Fibroblast of the aortic adventitia (primary cell): ENCODE data around the gene PTGR3. TPM values are rescaled to one million over a fixed set of nuclear protein-coding genes. Genes with fewer than 3 reads are reported as not detected.

Source experiments
- DNase-seq: peaks from one replicate; pipeline ENCODE4 v3.0.0-alpha.2; 2010; ENCODE audit warnings: low read depth
- H3K4me3 ChIP-seq: 2 replicates; pipeline ENCODE4 v1.5.1; 2011; ENCODE audit warnings: low read depth, mild to moderate bottlenecking, control low read depth, low read length, moderate library complexity
- total RNA-seq: library from RNA; depleted of rRNA; stranded (reverse); fragments of >200 nt; gene quantifications from 2 replicates; pipeline ENCODE4 v1.2.3, GENCODE V29; 2012; ENCODE audit warnings: low replicate concordance
- TF ChIP-seq, protein P1 (sequence below): IDR thresholded peaks from 2 replicates; pipeline ENCODE4 v1.5.1; 2011; ENCODE audit warnings: mild to moderate bottlenecking, low read length, control low read depth, inconsistent platforms; ENCODE audit not compliant: insufficient read depth

The PTGR3 gene
- total RNA-seq, 1 donor: 14.2 TPM

DNA sequence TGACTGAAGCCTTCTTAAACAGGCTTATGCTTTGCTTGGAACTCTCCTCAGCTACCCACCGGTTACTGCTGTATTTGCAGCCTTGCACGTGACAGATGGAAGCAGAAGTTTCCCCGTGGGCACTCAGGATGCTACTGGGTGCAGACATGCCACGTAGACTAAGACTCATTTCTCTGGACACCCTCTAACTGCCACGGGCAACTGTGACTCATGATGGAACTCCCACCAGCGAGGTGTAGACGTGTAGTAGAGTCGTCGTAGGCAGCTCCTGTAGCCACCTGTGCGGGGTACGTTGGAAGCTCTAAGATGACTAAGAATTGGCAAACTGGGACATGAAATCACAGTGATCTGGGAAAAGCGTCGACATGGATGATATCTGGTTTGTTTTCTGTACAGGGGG is 29.2 kb upstream of the PTGR3 start:
- no peak for DNase-seq
- TF ChIP-seq, protein P1, sequence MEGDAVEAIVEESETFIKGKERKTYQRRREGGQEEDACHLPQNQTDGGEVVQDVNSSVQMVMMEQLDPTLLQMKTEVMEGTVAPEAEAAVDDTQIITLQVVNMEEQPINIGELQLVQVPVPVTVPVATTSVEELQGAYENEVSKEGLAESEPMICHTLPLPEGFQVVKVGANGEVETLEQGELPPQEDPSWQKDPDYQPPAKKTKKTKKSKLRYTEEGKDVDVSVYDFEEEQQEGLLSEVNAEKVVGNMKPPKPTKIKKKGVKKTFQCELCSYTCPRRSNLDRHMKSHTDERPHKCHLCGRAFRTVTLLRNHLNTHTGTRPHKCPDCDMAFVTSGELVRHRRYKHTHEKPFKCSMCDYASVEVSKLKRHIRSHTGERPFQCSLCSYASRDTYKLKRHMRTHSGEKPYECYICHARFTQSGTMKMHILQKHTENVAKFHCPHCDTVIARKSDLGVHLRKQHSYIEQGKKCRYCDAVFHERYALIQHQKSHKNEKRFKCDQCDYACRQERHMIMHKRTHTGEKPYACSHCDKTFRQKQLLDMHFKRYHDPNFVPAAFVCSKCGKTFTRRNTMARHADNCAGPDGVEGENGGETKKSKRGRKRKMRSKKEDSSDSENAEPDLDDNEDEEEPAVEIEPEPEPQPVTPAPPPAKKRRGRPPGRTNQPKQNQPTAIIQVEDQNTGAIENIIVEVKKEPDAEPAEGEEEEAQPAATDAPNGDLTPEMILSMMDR: no peak
- no peak overlapping the region for H3K4me3 ChIP-seq

GRCh38 chr18:75235896-75236295 is 27.0 kb upstream of the PTGR3 start:
- TF ChIP-seq, protein P1: no peak
- no peak overlapping the region for H3K4me3 ChIP-seq
- DNase-seq: no peak

- DNase-seq: no peak
- TF ChIP-seq, protein P1: no peak
- H3K4me3 ChIP-seq: no peak overlapping the region
Measured at GRCh38 chr18:75234901-75235300, 26.0 kb upstream of the PTGR3 start.

DNA sequence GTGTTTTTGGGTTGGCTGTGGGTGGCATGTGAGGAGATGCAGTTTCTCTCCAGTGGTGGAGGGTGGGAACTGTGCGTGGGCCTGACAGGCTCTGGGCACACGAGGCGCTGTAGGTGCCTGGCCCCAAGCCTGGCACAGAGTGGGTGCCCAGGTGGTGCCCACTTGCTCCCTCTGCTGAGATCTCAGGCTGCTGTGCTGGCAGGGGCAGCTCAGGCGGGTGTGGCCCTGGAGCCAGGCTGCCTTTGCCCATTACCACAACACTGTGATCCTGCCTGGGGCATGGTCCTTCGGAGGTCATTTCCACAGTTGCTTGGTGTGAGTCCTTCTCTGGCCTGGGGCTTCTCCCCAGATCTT is 22.1 kb upstream of the PTGR3 start:
- TF ChIP-seq, protein P1: no peak
- no peak overlapping the region for H3K4me3 ChIP-seq
- no peak for DNase-seq

- no peak for DNase-seq
- no peak overlapping the region for H3K4me3 ChIP-seq
- TF ChIP-seq, protein P1: no peak
Measured at GRCh38 chr18:75230163-75231052, 21.5 kb upstream of the PTGR3 start.

DNA sequence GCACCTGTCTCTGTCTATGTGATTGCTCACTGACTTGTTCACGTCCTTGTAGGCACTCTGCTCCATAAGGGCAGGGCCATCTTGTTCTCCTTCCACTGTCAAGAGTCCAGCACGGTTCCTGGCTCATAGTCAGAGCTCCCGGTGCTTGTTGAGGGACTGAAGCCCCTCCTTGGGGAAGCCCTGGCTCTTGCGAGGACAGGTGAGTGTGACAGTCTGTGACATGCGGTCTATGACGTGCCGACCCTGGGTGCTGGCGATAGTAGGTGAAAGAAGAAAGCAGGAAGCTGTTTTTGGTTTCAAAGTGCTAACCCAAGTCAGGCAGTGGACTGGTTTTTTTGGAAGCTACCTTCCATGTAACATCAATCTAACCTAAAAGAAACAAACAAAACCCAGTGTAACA is 20.5 kb upstream of the PTGR3 start:
- no peak for DNase-seq
- TF ChIP-seq, protein P1: no peak
- no peak overlapping the region for H3K4me3 ChIP-seq

DNA sequence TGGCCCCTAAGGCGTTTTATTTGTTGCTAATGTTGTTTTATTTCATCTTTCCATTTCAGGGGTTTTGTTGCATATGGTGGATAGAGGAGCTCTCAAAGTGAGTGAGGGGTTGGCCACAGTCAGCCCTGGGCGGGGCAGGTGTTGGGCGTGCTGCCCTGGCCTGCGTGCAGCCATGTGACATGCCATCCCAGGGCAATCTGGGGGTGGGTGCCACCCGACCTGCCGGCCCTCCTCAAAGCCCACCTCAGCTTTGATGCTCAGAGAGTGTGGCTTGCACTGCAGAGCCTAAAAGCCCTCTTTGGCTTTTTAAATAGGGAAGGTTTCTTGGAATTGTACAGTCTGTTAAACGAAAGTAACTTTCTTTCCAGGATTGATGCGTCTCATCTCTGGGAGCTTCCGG is 20.0 kb upstream of the PTGR3 start:
- H3K4me3 ChIP-seq: no peak overlapping the region
- no peak for DNase-seq
- TF ChIP-seq, protein P1: no peak
